Measurements from ENCODE around the gene POU6F1.

DNA sequence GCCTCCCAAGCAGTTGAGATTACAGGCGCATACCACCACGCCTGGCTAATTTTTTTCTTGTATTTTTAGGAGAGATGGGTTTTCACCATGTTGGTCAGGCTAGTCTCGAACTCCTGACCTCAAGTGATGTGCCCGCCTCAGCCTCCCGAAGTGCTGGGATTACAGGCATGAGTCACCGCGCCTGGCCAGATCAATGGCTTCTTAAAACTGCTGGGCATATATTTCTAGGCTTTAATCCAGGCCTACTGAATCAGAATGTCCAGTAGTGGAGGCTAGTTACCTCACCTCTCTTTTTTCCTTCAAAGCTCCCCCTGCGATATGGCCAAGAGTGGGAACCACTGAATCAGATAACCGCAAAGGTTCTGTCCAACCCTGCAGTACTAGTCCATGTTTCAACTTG is 17.1 kb downstream of the POU6F1 start:
- TF ChIP-seq, protein P1, sequence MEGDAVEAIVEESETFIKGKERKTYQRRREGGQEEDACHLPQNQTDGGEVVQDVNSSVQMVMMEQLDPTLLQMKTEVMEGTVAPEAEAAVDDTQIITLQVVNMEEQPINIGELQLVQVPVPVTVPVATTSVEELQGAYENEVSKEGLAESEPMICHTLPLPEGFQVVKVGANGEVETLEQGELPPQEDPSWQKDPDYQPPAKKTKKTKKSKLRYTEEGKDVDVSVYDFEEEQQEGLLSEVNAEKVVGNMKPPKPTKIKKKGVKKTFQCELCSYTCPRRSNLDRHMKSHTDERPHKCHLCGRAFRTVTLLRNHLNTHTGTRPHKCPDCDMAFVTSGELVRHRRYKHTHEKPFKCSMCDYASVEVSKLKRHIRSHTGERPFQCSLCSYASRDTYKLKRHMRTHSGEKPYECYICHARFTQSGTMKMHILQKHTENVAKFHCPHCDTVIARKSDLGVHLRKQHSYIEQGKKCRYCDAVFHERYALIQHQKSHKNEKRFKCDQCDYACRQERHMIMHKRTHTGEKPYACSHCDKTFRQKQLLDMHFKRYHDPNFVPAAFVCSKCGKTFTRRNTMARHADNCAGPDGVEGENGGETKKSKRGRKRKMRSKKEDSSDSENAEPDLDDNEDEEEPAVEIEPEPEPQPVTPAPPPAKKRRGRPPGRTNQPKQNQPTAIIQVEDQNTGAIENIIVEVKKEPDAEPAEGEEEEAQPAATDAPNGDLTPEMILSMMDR (conservative IDR thresholded peaks at IDR 0.05; ENCODE audit: low read length) = no peak
- no peak for TF ChIP-seq EZH2phosphoT487 (IDR thresholded peaks at IDR 0.05; ENCODE audit: borderline replicate concordance, low read depth, low read length)
